ENCODE results near the gene ACIN1. TPM values are rescaled to one million over a fixed set of nuclear protein-coding genes. Genes with fewer than 3 reads are reported as not detected.

ACIN1 gene
- total and polyA plus RNA-seq, 9 of the 15 experiments (the other 6 are each of a cell fraction or from before 2014, with no cell fraction given), result 5.0 to 196 (median 129) TPM

DNA sequence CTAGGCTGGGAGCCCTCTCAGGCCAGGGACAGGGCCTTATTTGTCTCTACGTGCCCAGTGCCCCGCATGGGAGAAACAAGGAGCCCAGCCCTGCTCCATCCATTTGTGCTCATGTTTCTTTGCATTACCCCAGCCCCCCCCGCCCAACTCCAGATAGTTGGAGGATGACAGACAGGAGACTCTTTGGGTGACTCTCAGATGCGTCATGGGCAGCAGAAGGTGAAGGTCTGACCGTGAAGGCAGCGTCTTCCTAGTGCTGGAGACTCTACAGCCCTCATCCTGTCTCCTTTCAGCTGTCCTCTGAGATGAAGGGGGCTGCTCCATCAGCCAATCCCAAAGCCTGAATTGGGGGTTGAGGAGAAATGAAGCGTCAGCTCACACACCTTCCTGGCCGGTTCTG, 53.2 kb downstream of the ACIN1 start:
- Histone ChIP-seq H3K9ac (ENCODE audit: insufficient read depth in 1 of 2, low read depth in 2 of 2, low read length in 2 of 2) (peak overlapping the region in 1 of 2 experiments; percentile 50; a peak in 1 of 4 replicates), H3K79me2 (ENCODE audit: control insufficient read depth, insufficient read depth, low read length) (no peaks in the 10 kb centered on the region), H4K20me1 (replicated peaks; ENCODE audit: control insufficient read depth, insufficient read depth, low read length) (no peaks in the 10 kb centered on the region), H3K27ac (ENCODE audit: extremely low read depth, low read depth, low read length) (no peak overlapping the region), H3K4me3 (no peak overlapping the region), H2AFZ (ENCODE audit: low read depth, low read length) (no peak overlapping the region), H3K9me3 (replicated peaks; ENCODE audit: control insufficient read depth, insufficient read depth, low read depth, low read length) (no peaks in the 10 kb centered on the region), H3K4me1 (replicated peaks in 1 of 2; ENCODE audit: control insufficient read depth in 2 of 2, insufficient read depth in 2 of 2, low read length in 2 of 2) (peaks cover 15 to 31% of the 10 kb centered on the region in 2 experiments), H3K9me1 (ENCODE audit: control insufficient read depth, insufficient read depth, low read length) (no peaks in the 10 kb centered on the region), H3K36me3 (ENCODE audit: control insufficient read depth, insufficient read depth, low read length) (no peaks in the 10 kb centered on the region), H3K4me2 (ENCODE audit: insufficient read depth, low read length) (no peak overlapping the region), H3K27me3 (ENCODE audit: control insufficient read depth in 2 of 2, insufficient read depth in 2 of 2, low read length in 2 of 2) (no peaks in the 10 kb centered on the region)
- no TSS peak for BruUV-seq (replicated peaks)
- ATAC-seq (no peak), FAIRE-seq (no peak), DNase-seq (ENCODE audit: extremely low read depth in 1 of 4, low spot score in 3 of 4) (no peak)
- in situ Hi-C loops (cut with MboI), result no loop called here
- 0 out of 2 replicates have a peak, but pooled peaks have one; percentile 22 for TF ChIP-seq FOSL1 (tag; conservative IDR thresholded peaks at IDR 0.05)
- TF ChIP-seq ZNF785 (CRISPR knock-in tag; IDR thresholded peaks at IDR 0.05), result no peak
- intact Hi-C loops (cut with micrococcal nuclease), result no loop called here
- 14% methylated on average over 5 of the region's 8 CpGs for WGBS (ENCODE audit: insufficient coverage, low coverage, missing lambda C conversion rate)
- POLR2A ChIA-PET, result interaction anchor here (1.1 kb wide), 1 partner anchor 35 kb away, joined by 3 read pairs; no protein-coding TSS in a partner anchor
- CTCF ChIA-PET (ENCODE audit: low intra/inter-chr PET ratio), result no interaction called here

DNA sequence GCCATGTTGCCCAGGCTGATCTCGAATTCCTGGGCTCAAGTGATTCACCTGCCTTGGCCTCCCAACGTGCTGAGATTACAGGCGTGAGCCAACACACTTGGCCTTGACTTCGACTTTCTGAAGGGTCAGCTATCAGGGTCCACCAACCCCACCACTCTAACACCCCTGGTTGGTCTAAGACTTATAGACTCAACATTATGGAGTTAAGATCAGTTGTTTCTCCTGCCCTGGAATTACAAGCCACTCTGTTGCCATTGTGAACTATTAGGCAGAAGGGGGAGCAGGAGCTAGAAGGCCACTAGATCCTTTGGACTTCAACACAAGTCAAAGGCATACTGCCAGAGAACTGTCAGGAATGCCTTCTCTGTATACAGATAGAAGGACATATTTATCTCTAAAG, 54.8 kb downstream of the ACIN1 start:
- H3K9me3 ChIP-seq (replicated peaks; ENCODE audit: control insufficient read depth, insufficient read depth, low read depth, low read length), result no peaks in the 10 kb centered on the region
- POLR2A ChIA-PET, result interaction anchor here (1.0 to 1.1 kb wide), 2 partner anchors 33 to 111 kb away, joined by 3 read pairs; partner anchors contain the start of gene PRMT5
- peaks cover 12 to 20% of the 10 kb centered on the region in 2 experiments for H3K4me1 ChIP-seq (replicated peaks in 1 of 2; ENCODE audit: control insufficient read depth in 2 of 2, insufficient read depth in 2 of 2, low read length in 2 of 2)
- H3K9ac ChIP-seq (ENCODE audit: insufficient read depth in 1 of 2, low read depth in 2 of 2, low read length in 2 of 2), result no peak overlapping the region
- no peaks in the 10 kb centered on the region for H3K9me1 ChIP-seq (ENCODE audit: control insufficient read depth, insufficient read depth, low read length)
- in situ Hi-C loops (cut with MboI), result no loop called here
- intact Hi-C loops (cut with micrococcal nuclease), result no loop called here
- CTCF ChIA-PET (ENCODE audit: low intra/inter-chr PET ratio), result no interaction called here
- no peaks in the 10 kb centered on the region for H3K79me2 ChIP-seq (ENCODE audit: control insufficient read depth, insufficient read depth, low read length)
- no peak overlapping the region for H3K4me2 ChIP-seq (ENCODE audit: insufficient read depth, low read length)
- no TSS peak for BruUV-seq (replicated peaks)
- no peaks in the 10 kb centered on the region for H3K36me3 ChIP-seq (ENCODE audit: control insufficient read depth, insufficient read depth, low read length)
- no peak overlapping the region for H2AFZ ChIP-seq (ENCODE audit: low read depth, low read length)
- no peak for ATAC-seq
- H3K27me3 ChIP-seq (ENCODE audit: control insufficient read depth in 2 of 2, insufficient read depth in 2 of 2, low read length in 2 of 2), result no peaks in the 10 kb centered on the region
- no peak for DNase-seq (ENCODE audit: extremely low read depth in 1 of 4, low spot score in 3 of 4)
- WGBS (ENCODE audit: insufficient coverage, low coverage, missing lambda C conversion rate), result 63% methylated on average over 4 of the region's 4 CpGs
- H3K27ac ChIP-seq (ENCODE audit: extremely low read depth, low read depth, low read length), result no peak overlapping the region
- no peak for FAIRE-seq
- no peak overlapping the region for H3K4me3 ChIP-seq
- H4K20me1 ChIP-seq (replicated peaks; ENCODE audit: control insufficient read depth, insufficient read depth, low read length), result no peaks in the 10 kb centered on the region
- TF ChIP-seq CBFB (CRISPR knock-in tag; IDR thresholded peaks at IDR 0.05), result no peak
- no peak for TF ChIP-seq BRD9 (IDR thresholded peaks at IDR 0.05; ENCODE audit: low read depth, partially characterized antibody)
- no peak for TF ChIP-seq KLF6 (CRISPR knock-in tag; IDR thresholded peaks at IDR 0.05; ENCODE audit: borderline replicate concordance)
- no peak for TF ChIP-seq ZNF146 (CRISPR knock-in tag; IDR thresholded peaks at IDR 0.05; ENCODE audit: unreplicated experiment)
- TF ChIP-seq, protein P1, sequence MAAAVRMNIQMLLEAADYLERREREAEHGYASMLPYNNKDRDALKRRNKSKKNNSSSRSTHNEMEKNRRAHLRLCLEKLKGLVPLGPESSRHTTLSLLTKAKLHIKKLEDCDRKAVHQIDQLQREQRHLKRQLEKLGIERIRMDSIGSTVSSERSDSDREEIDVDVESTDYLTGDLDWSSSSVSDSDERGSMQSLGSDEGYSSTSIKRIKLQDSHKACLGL (CRISPR knock-in tag; IDR thresholded peaks at IDR 0.05; ENCODE audit: borderline replicate concordance, poor library complexity, severe bottlenecking), result no peak
- TF ChIP-seq FOSL1 (tag; conservative IDR thresholded peaks at IDR 0.05), result no peak
- TF ChIP-seq ZNF830 (CRISPR knock-in tag; IDR thresholded peaks at IDR 0.05), result no peak
- TF ChIP-seq RBM25 (IDR thresholded peaks at IDR 0.05; ENCODE audit: low read depth, low read length, severe bottlenecking), result no peak
- no peak for TF ChIP-seq BACH1 (tag; IDR thresholded peaks at IDR 0.05)
- TF ChIP-seq, protein P2, sequence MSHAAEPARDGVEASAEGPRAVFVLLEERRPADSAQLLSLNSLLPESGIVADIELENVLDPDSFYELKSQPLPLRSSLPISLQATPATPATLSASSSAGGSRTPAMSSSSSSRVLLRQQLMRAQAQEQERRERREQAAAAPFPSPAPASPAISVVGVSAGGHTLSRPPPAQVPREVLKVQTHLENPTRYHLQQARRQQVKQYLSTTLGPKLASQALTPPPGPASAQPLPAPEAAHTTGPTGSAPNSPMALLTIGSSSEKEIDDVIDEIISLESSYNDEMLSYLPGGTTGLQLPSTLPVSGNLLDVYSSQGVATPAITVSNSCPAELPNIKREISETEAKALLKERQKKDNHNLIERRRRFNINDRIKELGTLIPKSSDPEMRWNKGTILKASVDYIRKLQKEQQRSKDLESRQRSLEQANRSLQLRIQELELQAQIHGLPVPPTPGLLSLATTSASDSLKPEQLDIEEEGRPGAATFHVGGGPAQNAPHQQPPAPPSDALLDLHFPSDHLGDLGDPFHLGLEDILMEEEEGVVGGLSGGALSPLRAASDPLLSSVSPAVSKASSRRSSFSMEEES (CRISPR knock-in tag; IDR thresholded peaks at IDR 0.05), result no peak
- no peak for TF ChIP-seq EWSR1 (IDR thresholded peaks at IDR 0.05; ENCODE audit: borderline replicate concordance, low read depth, partially characterized antibody)
- TF ChIP-seq, protein P3, sequence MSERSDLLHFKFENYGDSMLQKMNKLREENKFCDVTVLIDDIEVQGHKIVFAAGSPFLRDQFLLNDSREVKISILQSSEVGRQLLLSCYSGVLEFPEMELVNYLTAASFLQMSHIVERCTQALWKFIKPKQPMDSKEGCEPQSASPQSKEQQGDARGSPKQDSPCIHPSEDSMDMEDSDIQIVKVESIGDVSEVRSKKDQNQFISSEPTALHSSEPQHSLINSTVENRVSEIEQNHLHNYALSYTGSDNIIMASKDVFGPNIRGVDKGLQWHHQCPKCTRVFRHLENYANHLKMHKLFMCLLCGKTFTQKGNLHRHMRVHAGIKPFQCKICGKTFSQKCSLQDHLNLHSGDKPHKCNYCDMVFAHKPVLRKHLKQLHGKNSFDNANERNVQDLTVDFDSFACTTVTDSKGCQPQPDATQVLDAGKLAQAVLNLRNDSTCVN (CRISPR knock-in tag; IDR thresholded peaks at IDR 0.05), result no peak

Measured in K562 (cell line).